ENCODE measurements around the gene NRP2.

DNA sequence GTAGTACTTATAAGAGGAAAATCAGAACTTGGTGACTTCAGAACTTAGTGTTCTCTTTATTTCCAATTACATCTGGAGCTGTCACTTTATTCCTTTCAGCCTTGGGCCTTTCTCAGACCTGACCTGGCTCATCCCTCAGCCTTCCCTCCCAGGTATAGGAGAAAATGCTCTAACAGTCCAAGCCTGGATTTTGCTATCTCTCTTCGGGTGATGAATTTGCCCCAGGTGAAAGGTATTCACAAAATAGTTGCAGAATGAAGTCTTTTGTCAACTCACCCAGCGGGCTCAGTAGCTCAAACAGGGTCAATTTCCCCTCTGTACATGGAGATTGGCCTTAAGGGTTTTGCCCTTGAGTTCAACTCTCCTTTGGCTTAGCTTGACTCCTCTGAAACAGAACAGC, 12.0 kb downstream of the NRP2 start:
- TF ChIP-seq, protein P1, sequence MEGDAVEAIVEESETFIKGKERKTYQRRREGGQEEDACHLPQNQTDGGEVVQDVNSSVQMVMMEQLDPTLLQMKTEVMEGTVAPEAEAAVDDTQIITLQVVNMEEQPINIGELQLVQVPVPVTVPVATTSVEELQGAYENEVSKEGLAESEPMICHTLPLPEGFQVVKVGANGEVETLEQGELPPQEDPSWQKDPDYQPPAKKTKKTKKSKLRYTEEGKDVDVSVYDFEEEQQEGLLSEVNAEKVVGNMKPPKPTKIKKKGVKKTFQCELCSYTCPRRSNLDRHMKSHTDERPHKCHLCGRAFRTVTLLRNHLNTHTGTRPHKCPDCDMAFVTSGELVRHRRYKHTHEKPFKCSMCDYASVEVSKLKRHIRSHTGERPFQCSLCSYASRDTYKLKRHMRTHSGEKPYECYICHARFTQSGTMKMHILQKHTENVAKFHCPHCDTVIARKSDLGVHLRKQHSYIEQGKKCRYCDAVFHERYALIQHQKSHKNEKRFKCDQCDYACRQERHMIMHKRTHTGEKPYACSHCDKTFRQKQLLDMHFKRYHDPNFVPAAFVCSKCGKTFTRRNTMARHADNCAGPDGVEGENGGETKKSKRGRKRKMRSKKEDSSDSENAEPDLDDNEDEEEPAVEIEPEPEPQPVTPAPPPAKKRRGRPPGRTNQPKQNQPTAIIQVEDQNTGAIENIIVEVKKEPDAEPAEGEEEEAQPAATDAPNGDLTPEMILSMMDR (IDR thresholded peaks at IDR 0.05; ENCODE audit: borderline replicate concordance, extremely low read depth, low read length, poor library complexity, severe bottlenecking): no peak
- no peak for TF ChIP-seq EZH2 (IDR thresholded peaks at IDR 0.05; ENCODE audit: borderline replicate concordance, low read depth, low read length, severe bottlenecking)
